Ishikawa (cell line): ENCODE results near the gene LRRC45.

Source experiments
- CREB1 ChIP-seq: IDR thresholded peaks from 2 replicates; pipeline ENCODE4 v1.6.1; 2012; ENCODE audit warnings: low read depth
- EGR1 ChIP-seq: IDR thresholded peaks from 2 replicates; pipeline ENCODE4 v1.6.1; 2012
- FOXM1 ChIP-seq: IDR thresholded peaks from 2 replicates; pipeline ENCODE4 v1.6.1; 2012; ENCODE audit warnings: low read depth, borderline replicate concordance
- NFIC ChIP-seq: IDR thresholded peaks from 2 replicates; pipeline ENCODE4 v1.6.1; 2012
- REST ChIP-seq: IDR thresholded peaks from 2 replicates; pipeline ENCODE4 v1.6.1; 2012; ENCODE audit warnings: low read depth, mild to moderate bottlenecking
- TCF12 ChIP-seq: IDR thresholded peaks from 2 replicates; pipeline ENCODE4 v1.6.1; 2012; ENCODE audit warnings: low read depth
- ZBTB7A ChIP-seq: IDR thresholded peaks from 2 replicates; pipeline ENCODE4 v1.6.1; 2012; ENCODE audit warnings: low read depth
- TF ChIP-seq, protein P1 (sequence below): IDR thresholded peaks from 2 replicates; pipeline ENCODE4 v1.6.1; 2012

DNA sequence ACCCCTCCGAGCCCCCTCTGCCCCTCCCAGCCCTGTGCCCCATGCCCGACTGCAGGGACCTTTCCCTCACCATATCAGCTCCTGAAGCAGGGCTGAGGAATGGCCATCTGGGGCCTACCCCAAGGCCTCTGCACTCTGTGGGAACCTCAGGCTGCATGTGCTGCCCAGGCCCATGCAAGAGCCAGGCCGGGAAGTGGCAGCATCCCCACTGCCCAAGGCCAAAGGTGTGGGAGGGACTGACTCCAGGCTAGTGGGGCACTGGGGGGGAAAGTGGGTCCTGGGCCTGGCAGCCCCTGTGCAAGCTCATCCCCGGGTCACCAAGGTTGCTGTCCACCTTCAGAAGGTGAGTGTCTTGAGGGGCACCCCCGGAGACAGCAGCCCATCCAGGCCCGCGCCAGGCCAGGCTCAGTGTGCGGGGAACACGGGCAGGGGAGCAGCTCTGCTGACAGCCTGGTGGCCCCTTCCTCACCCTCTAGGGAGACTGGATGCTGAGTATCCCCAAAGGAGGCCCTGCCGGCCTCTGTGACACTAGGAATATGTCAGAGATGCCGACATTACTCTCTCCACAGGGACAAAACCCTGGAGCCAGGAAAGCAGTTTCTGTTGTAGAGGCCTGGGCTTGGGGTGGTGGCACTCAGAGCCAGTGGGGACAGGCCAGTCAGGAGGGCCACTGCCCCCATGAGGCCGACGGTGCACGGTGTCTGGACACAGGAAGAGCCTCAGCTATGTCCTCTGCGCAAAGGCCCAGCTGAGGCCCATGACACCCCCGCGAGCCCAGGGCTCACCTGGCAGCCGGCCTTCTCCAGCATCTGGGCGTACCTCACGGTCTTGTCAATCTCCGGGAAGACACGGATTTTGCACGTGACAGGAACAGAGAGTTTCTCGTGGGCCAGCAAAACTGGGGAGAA lies 39.2 kb downstream of the LRRC45 start:
- TF ChIP-seq EGR1 (no peak), FOXM1 (no peak), CREB1 (no peak), REST (no peak), ZBTB7A (no peak), NFIC (no peak), TCF12 (no peak)
- TF ChIP-seq, protein P1, sequence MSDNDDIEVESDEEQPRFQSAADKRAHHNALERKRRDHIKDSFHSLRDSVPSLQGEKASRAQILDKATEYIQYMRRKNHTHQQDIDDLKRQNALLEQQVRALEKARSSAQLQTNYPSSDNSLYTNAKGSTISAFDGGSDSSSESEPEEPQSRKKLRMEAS: no peak
